HCT116 (cell line): ENCODE results near the gene CTXND1. TPM values are rescaled to one million over a fixed set of nuclear protein-coding genes. Genes with fewer than 3 reads are reported as not detected.

Experiments
- ATAC-seq: fragments of 200-7000 bp; cut with Tn5 transposase; 2 replicates; pipeline ENCODE4 v1.9.1; 2020; ENCODE audit warnings: mild to moderate bottlenecking, moderate library complexity
- BruUV-seq: library from RNA; stranded (reverse); fragments of 400-500 nt; replicated peaks from 2 replicates; lab custom pipeline; 2021; lab: Mats Ljungman, UMichigan
- CTCF ChIA-PET: fragments of 300-600 bp; sonication (Branson Sonifier 250); formaldehyde crosslinking; loops from one replicate; lab custom pipeline; 2021; ENCODE audit warnings: antibody characterized with exemption; lab: Charles Lee
- POLR2A ChIA-PET: fragments of 300-600, 350-600 bp; sonication (Branson Sonifier 250); formaldehyde crosslinking; loops from one replicate; lab custom pipeline; 2021; ENCODE audit warnings: antibody characterized with exemption; lab: Charles Lee
- RAD21 ChIA-PET, 2 experiments: fragments of 300-600 bp; sonication (Branson Sonifier 250); formaldehyde crosslinking; loops; one replicate each; lab custom pipeline; 2023; ENCODE audit warnings: low total read pairs in 2 of 2; ENCODE audit not compliant: uncharacterized antibody in 2 of 2, unreplicated experiment in 2 of 2, low non-redundant PET in 1 of 2; lab: Charles Lee
- DNase-seq: peaks from one replicate; pipeline ENCODE4 v3.0.0-alpha.2; 2010; ENCODE audit warnings: low read depth, low spot score
- H2AFZ ChIP-seq: fragments of 200-600 bp; shearing (Covaris generic), sonication (generic); 2 replicates; pipeline ENCODE4 v1.6.1; 2017; ENCODE audit warnings: low read depth, mixed run types, mixed read lengths, antibody characterized with exemption, low read length; ENCODE audit not compliant: poor library complexity, severe bottlenecking
- H3K27ac ChIP-seq: 2 replicates; pipeline ENCODE4 v1.5.1; 2012; ENCODE audit warnings: low read depth, low read length
- H3K27me3 ChIP-seq: fragments of 200-600 bp; sonication (generic); 2 replicates; pipeline ENCODE4 v1.6.1; 2016; ENCODE audit warnings: mixed run types, low read length, mixed read lengths; ENCODE audit not compliant: insufficient read depth
- H3K36me3 ChIP-seq, 2 experiments: fragments of 200-500 bp in 1 of 2; fragments of 200-600 bp in 1 of 2; sonication (Bioruptor generic) in 1 of 2; sonication (generic) in 1 of 2; 2 replicates each; pipeline versions ENCODE4 v1.5.1 to v1.6.1; 2014 to 2016; ENCODE audit warnings: low read length in 2 of 2, inconsistent platforms in 1 of 2, mixed read lengths in 1 of 2, mixed run types in 1 of 2; ENCODE audit not compliant: insufficient read depth in 2 of 2, control insufficient read depth in 1 of 2
- H3K4me1 ChIP-seq, 2 experiments: fragments of 200-600 bp in 1 of 2; sonication (generic) in 1 of 2; 2 replicates each; pipeline versions ENCODE4 v1.5.1 to v1.6.1; 2012 to 2017; ENCODE audit warnings: low read length in 2 of 2, inconsistent platforms in 1 of 2, mild to moderate bottlenecking in 1 of 2, mixed read lengths in 1 of 2, mixed run types in 1 of 2, moderate library complexity in 1 of 2; ENCODE audit not compliant: insufficient read depth in 2 of 2, control insufficient read depth in 1 of 2
- H3K4me2 ChIP-seq: fragments of 200-600 bp; sonication (generic); 2 replicates; pipeline ENCODE4 v1.6.1; 2017; ENCODE audit warnings: mixed run types, low read length, mixed read lengths
- H3K4me3 ChIP-seq, 2 experiments: fragments of 200-600 bp in 1 of 2; sonication (generic) in 1 of 2; replicated peaks in 1 of 2; 2 replicates each; pipeline ENCODE4 v1.5.1; 2011 to 2016; ENCODE audit warnings: low read length in 2 of 2, control low read depth in 1 of 2, low read depth in 1 of 2, mild to moderate bottlenecking in 1 of 2, mixed read lengths in 1 of 2, mixed run types in 1 of 2
- H3K79me2 ChIP-seq: fragments of 200-600 bp; sonication (generic); 2 replicates; pipeline ENCODE4 v1.6.1; 2017; ENCODE audit warnings: mild to moderate bottlenecking, mixed run types, low read length, moderate library complexity, mixed read lengths; ENCODE audit not compliant: insufficient read depth
- H3K9ac ChIP-seq: fragments of 200-600 bp; sonication (generic); 2 replicates; pipeline ENCODE4 v1.6.1; 2016; ENCODE audit warnings: low read length, mixed read lengths
- H3K9me2 ChIP-seq: fragments of 200-600 bp; sonication (generic), shearing (Covaris generic); 2 replicates; pipeline ENCODE4 v1.6.1; 2017; ENCODE audit warnings: mixed run types, mild to moderate bottlenecking, moderate library complexity; ENCODE audit not compliant: insufficient read depth
- H3K9me3 ChIP-seq, 2 experiments: fragments of 200-500 bp in 1 of 2; fragments of 200-600 bp in 1 of 2; sonication (Bioruptor generic) in 1 of 2; sonication (generic) in 1 of 2; 2 replicates each; pipeline ENCODE4 v1.6.1; 2014 to 2017; ENCODE audit warnings: low read length in 2 of 2, mixed read lengths in 2 of 2, inconsistent platforms in 1 of 2, low read depth in 1 of 2, mild to moderate bottlenecking in 1 of 2, mixed run types in 1 of 2, moderate library complexity in 1 of 2; ENCODE audit not compliant: control insufficient read depth in 1 of 2, insufficient read depth in 1 of 2
- H4K20me1 ChIP-seq: fragments of 200-600 bp; sonication (generic), shearing (Covaris generic); 2 replicates; pipeline ENCODE4 v1.6.1; 2017; ENCODE audit warnings: mixed run types, mild to moderate bottlenecking, moderate library complexity; ENCODE audit not compliant: insufficient read depth
- CBX3 ChIP-seq: IDR thresholded peaks from 2 replicates; pipeline ENCODE4 v1.6.1; 2012; ENCODE audit warnings: low read depth
- CEBPB ChIP-seq: IDR thresholded peaks from 2 replicates; pipeline ENCODE4 v1.6.1; 2012; ENCODE audit warnings: low read depth
- EGR1 ChIP-seq: IDR thresholded peaks from 2 replicates; pipeline ENCODE4 v1.6.1; 2012; ENCODE audit warnings: low read depth
- ELF1 ChIP-seq: IDR thresholded peaks from 2 replicates; pipeline ENCODE4 v1.6.1; 2012; ENCODE audit warnings: low read depth, borderline replicate concordance
- EZH2phosphoT487 ChIP-seq: fragments of 200-600 bp; IDR thresholded peaks from 2 replicates; pipeline ENCODE4 v1.6.1; 2018; ENCODE audit warnings: antibody characterized with exemption, borderline replicate concordance
- FOSL1 ChIP-seq: IDR thresholded peaks from 2 replicates; pipeline ENCODE4 v1.6.1; 2012; ENCODE audit warnings: low read depth
- JUND ChIP-seq: IDR thresholded peaks from 2 replicates; pipeline ENCODE4 v1.6.1; 2012
- POLR2A ChIP-seq: IDR thresholded peaks from 2 replicates; pipeline ENCODE4 v1.7.0; 2011; ENCODE audit warnings: borderline replicate concordance; ENCODE audit not compliant: insufficient read depth, insufficient read length; ENCODE audit errors: extremely low read depth
- POLR2AphosphoS5 ChIP-seq: IDR thresholded peaks from 2 replicates; pipeline ENCODE4 v1.6.1; 2011; ENCODE audit warnings: mild to moderate bottlenecking, low read depth, low read length, moderate library complexity
- RAD21 ChIP-seq: IDR thresholded peaks from 2 replicates; pipeline ENCODE4 v1.6.1; 2012; ENCODE audit warnings: low read depth, mild to moderate bottlenecking
- SIN3A ChIP-seq: IDR thresholded peaks from 2 replicates; pipeline ENCODE4 v1.6.1; 2012; ENCODE audit warnings: low read depth
- SRF ChIP-seq: IDR thresholded peaks from 2 replicates; pipeline ENCODE4 v1.6.1; 2012; ENCODE audit warnings: low read depth
- TCF7L2 ChIP-seq: IDR thresholded peaks from 2 replicates; pipeline ENCODE4 v1.7.0; 2011; ENCODE audit warnings: borderline replicate concordance, inconsistent platforms; ENCODE audit not compliant: insufficient read depth, insufficient read length; ENCODE audit errors: extremely low read depth
- YY1 ChIP-seq: IDR thresholded peaks from 2 replicates; pipeline ENCODE4 v1.6.1; 2011; ENCODE audit warnings: low read length, low read depth, moderate library complexity, mild to moderate bottlenecking; ENCODE audit not compliant: insufficient replicate concordance; ENCODE audit errors: extremely low read depth
- ZFX ChIP-seq: fragments of 450-650 bp; IDR thresholded peaks from 2 replicates; pipeline ENCODE4 v1.6.1; 2017
- ZNF274 ChIP-seq: fragments of 200-500 bp; sonication (Bioruptor generic); IDR thresholded peaks from 2 replicates; pipeline ENCODE4 v1.6.1; 2014; ENCODE audit warnings: mild to moderate bottlenecking, low read depth, low read length, inconsistent platforms
- intact Hi-C: fragments of 100-400 bp; cut with micrococcal nuclease; formaldehyde crosslinking; loops from 2 replicates; pipeline ENCODE4 v1.10.0; 2022
- total RNA-seq: library from RNA; stranded (reverse); gene quantifications from one replicate; pipeline ENCODE4 v1.2.1, GENCODE V29; 2021; ENCODE audit not compliant: unreplicated experiment
- TF ChIP-seq, protein P1 (sequence below): IDR thresholded peaks from 2 replicates; pipeline ENCODE4 v1.6.1; 2012
- TF ChIP-seq, protein P2 (sequence below): IDR thresholded peaks from 2 replicates; pipeline ENCODE4 v1.6.1; 2012; ENCODE audit warnings: low read depth
- TF ChIP-seq, protein P3 (sequence below): IDR thresholded peaks from 2 replicates; pipeline ENCODE4 v1.6.1; 2012
- TF ChIP-seq, protein P4 (sequence below), 3 experiments: fragments of 200-600 bp in 1 of 3; sonication (generic) in 1 of 3; IDR thresholded peaks in 2 of 3; conservative IDR thresholded peaks in 1 of 3; 2 replicates each; pipeline ENCODE4 v1.5.1; 2012 to 2017; ENCODE audit warnings: low read depth in 2 of 3, low read length in 2 of 3, antibody characterized with exemption in 1 of 3, borderline replicate concordance in 1 of 3, control low read depth in 1 of 3, mild to moderate bottlenecking in 1 of 3, mixed read lengths in 1 of 3, mixed run types in 1 of 3, moderate library complexity in 1 of 3; ENCODE audit not compliant: insufficient read depth in 1 of 3

The CTXND1 gene
- total RNA-seq, 1 experiment from 2014 or later: not detected

DNA sequence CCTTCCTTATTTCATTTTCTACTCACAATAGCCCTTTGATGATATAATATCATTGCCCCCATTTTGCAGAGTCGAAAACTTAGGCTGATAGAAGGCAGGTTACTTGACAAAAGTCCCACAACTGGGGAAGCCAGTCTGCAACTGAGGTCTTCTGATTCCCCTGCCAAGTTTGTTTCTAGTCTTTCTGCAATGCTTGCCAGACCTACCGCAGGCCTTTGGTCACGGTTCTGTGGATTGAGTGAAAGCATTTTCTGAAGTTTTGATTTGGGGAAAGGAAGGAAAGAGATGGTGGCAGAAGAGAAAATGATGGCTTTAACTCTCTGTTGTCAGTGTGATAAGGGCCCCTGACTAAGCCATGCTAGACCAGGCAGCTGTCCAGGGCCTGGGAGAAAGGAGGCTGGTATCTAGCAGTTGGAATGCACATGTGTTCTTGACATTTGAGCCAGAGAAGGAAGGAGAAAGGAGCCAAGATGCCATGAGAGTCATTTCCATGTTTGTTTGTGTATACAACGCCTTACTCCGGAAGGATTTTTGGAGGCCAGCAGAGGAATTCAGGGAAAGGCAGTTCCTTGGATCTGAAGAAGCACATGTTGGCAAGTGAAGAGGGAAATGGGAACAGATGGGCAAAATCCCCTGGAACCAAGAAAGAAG is 69.3 kb downstream of the CTXND1 start:
- H3K9ac ChIP-seq: no peak overlapping the region

More for the DNA sequence above, 69.3 kb downstream of the CTXND1 start:
- Histone ChIP-seq H3K79me2 (no peaks in the 10 kb centered on the region), H3K4me1 (peaks cover 0 to 10% of the 10 kb centered on the region in 2 experiments; a peak in 2 of 4 replicates), H3K4me2 (no peak overlapping the region), H3K36me3 (peaks cover 0 to 2% of the 10 kb centered on the region in 2 experiments; a peak in 1 of 4 replicates), H3K27ac (no peak overlapping the region), H4K20me1 (no peaks in the 10 kb centered on the region), H3K9me2 (no peaks in the 10 kb centered on the region), H3K4me3 (no peak overlapping the region), H2AFZ (no peak overlapping the region), H3K27me3 (no peaks in the 10 kb centered on the region), H3K9me3 (no peaks in the 10 kb centered on the region)
- CTCF ChIA-PET: no interaction called here
- DNase-seq: no peak
- no peak for ATAC-seq
- TF ChIP-seq JUND: no peak
- TF ChIP-seq ZNF274: no peak
- TF ChIP-seq CBX3: no peak
- TF ChIP-seq YY1: no peak
- TF ChIP-seq FOSL1: no peak
- TF ChIP-seq, protein P1, sequence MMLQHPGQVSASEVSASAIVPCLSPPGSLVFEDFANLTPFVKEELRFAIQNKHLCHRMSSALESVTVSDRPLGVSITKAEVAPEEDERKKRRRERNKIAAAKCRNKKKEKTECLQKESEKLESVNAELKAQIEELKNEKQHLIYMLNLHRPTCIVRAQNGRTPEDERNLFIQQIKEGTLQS: no peak
- TF ChIP-seq RAD21: no peak
- no peak for TF ChIP-seq TCF7L2
- no peak for TF ChIP-seq CEBPB
- TF ChIP-seq, protein P2, sequence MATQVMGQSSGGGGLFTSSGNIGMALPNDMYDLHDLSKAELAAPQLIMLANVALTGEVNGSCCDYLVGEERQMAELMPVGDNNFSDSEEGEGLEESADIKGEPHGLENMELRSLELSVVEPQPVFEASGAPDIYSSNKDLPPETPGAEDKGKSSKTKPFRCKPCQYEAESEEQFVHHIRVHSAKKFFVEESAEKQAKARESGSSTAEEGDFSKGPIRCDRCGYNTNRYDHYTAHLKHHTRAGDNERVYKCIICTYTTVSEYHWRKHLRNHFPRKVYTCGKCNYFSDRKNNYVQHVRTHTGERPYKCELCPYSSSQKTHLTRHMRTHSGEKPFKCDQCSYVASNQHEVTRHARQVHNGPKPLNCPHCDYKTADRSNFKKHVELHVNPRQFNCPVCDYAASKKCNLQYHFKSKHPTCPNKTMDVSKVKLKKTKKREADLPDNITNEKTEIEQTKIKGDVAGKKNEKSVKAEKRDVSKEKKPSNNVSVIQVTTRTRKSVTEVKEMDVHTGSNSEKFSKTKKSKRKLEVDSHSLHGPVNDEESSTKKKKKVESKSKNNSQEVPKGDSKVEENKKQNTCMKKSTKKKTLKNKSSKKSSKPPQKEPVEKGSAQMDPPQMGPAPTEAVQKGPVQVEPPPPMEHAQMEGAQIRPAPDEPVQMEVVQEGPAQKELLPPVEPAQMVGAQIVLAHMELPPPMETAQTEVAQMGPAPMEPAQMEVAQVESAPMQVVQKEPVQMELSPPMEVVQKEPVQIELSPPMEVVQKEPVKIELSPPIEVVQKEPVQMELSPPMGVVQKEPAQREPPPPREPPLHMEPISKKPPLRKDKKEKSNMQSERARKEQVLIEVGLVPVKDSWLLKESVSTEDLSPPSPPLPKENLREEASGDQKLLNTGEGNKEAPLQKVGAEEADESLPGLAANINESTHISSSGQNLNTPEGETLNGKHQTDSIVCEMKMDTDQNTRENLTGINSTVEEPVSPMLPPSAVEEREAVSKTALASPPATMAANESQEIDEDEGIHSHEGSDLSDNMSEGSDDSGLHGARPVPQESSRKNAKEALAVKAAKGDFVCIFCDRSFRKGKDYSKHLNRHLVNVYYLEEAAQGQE: no peak
- TF ChIP-seq SRF: no peak
- no peak for TF ChIP-seq ELF1
- TF ChIP-seq, protein P3, sequence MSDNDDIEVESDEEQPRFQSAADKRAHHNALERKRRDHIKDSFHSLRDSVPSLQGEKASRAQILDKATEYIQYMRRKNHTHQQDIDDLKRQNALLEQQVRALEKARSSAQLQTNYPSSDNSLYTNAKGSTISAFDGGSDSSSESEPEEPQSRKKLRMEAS: no peak
- no peak for TF ChIP-seq ZFX
- TF ChIP-seq SIN3A: no peak
- no peak for TF ChIP-seq EZH2phosphoT487
- TF ChIP-seq POLR2A: no peak
- TF ChIP-seq POLR2AphosphoS5: no peak
- TF ChIP-seq, protein P4, sequence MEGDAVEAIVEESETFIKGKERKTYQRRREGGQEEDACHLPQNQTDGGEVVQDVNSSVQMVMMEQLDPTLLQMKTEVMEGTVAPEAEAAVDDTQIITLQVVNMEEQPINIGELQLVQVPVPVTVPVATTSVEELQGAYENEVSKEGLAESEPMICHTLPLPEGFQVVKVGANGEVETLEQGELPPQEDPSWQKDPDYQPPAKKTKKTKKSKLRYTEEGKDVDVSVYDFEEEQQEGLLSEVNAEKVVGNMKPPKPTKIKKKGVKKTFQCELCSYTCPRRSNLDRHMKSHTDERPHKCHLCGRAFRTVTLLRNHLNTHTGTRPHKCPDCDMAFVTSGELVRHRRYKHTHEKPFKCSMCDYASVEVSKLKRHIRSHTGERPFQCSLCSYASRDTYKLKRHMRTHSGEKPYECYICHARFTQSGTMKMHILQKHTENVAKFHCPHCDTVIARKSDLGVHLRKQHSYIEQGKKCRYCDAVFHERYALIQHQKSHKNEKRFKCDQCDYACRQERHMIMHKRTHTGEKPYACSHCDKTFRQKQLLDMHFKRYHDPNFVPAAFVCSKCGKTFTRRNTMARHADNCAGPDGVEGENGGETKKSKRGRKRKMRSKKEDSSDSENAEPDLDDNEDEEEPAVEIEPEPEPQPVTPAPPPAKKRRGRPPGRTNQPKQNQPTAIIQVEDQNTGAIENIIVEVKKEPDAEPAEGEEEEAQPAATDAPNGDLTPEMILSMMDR (IDR thresholded peaks at IDR 0.05 in 2 of 3, conservative IDR thresholded peaks at IDR 0.05 in 1 of 3; ENCODE audit: borderline replicate concordance in 1 of 3, insufficient read depth in 1 of 3, low read depth in 2 of 3, low read length in 2 of 3): no peak
- no peak for TF ChIP-seq EGR1
- RAD21 ChIA-PET: no interaction called here
- no TSS peak for BruUV-seq
- intact Hi-C loops: no loop called here
- POLR2A ChIA-PET: no interaction called here
